NOMO-1 treated with dmso at 0.1 percent for 144 hours (cell line): Measurements from ENCODE around the gene RNF40.
A peak's percentile ranks its signal among the peaks of the same experiment; 100 is the strongest.

Source experiments
- DNase-seq: peaks from one replicate; lab custom pipeline; 2025; ENCODE audit not compliant: unreplicated experiment; lab: John Stamatoyannopoulos, UW

Gene RNF40

DNA sequence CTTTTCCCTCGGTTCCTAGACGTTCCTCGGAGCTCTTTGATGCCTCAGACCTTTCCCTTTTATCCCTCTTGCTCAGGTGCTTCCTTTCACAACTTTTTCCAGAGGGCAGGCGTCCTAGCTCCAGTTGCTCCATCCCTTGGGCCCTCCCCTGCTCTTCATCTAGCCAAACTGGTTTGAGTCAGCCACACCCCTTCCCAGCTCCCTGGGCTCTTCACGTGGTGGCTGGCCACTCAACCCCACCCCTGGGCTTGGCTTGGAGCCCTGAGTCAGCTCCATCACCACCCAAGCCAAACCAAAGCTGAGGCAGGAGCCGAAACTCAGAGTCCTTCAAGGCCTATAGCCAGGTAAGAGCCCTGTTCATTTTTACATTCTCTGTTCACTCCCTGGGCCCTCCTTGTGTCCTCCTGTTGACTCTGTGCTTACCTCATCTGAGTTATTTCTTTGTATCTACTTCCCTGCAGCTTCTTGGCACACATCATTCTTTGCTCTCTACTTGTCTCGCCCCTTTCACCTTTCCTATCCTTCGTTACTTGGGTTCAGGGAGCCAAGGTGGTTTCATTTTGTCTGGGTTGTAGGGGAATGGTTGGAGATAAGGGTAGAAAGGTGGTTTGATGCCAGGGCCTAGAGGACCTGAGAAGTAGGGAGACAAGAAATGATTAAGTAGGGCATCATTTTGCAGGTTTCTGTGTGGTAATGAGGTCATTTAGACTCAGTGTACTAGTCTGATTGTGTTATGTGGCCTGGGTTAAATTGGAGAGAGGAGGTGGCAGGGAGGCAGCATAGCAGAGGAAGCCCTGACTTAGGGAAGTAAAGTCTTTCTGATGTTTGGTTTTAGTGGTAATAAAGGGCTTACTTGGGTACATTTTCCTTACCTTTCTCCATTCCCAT, 21.5 kb upstream of the RNF40 start:
- no peak for DNase-seq

DNA sequence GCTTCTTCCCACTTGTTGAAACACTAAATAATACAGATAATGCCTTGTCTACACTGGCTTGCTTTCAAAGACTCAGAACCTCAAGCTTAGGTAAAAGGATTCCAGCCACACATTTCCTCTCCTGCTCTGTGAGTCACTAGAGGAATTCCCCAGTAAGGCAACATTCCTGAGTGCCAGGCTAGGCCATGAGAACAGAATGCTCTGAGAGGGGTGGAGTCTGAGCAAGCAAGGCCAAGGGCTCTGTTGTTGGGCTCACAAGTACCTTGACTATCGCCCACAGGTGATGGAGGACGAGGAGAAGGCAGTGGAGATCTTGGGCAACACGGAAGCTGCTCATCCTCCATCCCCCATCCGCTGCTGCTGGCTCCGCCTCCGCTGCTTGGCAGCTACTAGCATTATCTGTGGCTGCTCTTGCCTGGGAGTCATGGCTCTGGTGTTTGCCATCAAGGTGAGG, 20.6 kb upstream of the RNF40 start:
- DNase-seq, result no peak

DNA sequence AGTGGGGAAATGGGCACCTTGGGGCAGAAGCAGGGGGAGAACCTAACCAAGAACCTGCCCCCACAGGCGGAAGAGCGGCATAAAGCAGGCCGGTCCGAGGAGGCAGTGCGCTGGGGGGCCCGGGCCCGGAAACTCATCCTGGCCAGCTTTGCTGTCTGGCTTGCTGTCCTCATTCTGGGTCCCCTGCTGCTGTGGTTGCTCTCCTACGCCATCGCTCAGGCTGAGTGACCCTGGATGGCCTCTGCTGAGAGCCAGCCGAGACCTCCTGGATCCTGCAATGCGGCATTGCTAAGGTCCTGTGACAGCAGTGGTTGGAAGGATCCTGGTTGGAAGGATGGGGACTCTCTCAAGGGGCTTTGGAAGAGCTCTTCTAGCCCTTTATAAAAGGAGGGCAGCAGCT, 18.4 kb upstream of the RNF40 start:
- no peak for DNase-seq

DNA sequence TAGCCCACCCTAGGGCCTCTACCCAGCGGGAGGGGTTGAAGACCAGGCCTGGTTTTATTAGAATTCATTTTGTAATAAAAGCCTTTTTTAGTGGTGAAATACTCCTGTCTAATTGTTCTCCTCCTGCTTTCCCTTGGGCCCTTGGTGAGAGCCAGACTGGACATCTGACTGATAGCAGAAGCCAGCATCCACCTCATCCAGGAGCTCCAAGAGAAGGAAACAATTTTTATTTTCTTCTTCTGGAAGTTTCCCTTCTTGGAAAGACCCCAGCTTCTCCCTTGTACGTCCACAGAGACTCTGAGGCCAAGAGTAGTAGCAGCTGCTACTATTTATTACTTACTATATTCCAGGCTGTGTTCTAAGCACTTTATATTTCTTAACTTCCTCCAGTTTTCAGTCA, 17.9 kb upstream of the RNF40 start:
- no peak for DNase-seq

DNA sequence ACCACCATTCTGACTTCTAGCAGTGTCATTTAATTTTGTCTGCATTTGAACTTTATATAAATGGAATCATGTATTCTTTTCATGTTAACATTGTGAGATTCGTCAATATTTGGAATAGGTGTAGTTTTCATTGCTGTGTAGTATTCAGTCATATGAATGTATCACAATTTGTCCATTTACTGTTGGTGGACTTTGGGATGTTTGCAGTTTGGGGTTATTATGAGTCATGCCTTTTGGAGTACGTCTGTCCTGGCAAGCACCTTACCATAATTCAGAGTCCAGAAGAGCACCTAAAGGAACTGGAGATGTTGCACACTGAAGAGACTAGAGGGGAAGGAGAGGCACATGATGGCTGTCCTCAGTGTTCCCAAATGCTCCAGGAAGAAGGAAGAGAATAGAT, 17.0 kb upstream of the RNF40 start:
- DNase-seq, result no peak

DNA sequence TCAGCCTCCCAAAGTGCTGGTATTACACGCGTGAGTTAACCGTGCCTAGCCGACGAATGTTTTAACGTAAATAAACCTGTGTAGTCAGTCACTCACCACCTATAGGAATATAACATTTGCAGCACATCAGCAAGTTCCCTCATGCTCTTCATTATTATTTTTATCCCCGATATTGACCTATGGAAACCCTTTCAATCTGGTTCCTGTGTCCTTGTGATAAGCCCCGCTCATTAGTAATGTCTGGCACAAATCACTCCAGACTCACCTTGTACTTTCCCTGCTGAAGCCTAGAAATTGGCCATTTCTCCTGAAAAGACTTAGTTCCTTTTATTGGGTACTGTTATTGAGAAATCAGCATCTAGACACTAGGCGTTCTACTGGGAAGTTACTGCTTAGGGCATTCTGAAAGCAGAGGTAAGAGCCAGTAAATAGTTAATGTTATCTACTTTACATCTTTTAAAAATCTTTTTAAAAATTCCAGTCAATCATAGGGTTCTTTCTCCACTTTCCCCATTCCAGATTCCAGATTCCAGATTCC, 15.4 kb upstream of the RNF40 start:
- DNase-seq, result no peak

DNA sequence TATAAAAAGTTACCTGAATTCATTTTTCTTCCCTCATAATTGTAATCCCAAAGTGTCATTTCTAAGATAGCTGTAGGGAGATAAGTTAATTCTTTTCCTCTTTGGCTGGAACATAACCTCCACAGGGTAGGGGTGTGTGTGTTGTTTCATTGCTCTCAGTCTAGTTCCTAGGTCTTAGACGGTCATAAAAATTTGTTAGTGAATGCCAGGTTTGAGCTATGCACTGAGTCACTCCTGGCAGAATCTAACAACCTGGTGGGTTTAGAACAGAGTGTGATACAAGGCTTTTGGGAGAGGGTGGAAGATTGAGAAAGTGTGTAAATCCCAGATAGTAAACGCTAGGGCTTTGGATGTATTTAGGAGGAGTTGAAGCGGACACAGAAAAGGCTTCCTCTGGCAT, 14.8 kb upstream of the RNF40 start:
- no peak for DNase-seq

DNA sequence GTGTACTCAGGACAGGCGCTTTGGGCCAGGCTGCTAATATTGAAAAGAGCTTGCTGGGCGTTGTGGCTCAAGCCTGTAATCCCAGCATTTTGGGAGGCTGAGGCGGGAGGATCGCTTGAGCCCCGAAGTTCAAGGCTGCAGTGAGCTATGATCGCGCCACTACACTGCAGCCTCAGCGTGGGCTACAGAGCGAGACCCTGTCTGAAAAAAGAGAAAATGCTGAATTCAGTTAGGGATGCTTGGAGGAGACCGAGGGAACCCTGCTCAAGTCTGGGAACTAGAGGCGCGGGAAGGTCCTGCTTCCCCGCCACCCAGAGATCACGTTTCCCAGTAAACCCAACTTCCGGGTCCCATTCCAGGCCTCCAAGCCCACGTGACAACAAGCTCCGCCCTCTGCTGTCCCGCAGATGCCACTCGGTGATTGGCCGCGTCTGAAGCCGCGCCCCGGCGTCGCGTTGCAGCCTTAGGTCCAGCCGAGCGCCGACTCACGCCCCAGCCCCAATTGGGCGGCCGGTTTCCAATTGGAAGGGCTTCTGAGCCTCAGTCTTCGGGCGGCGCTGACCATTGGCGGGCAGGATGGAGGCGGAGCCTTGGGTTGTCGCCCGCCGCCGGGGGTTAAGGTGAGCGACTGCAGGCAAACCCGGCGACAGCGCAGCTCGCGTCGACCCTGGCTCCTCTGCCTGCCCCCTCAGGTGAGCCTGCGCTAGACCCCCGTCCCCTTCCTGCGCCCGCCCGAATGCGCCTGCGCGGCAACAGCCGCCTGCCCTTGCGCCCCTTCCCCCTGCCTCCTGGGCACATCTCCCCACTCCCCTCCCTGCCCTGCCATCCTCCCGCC, 14.1 kb upstream of the RNF40 start, which contains the start of gene PHKG2:
PHKG2 (plus strand) TSS at position 627 of the 835 bp plus-strand sequence. CDS start 396 bp downstream, outside the sequence.
- peak; percentile 99 for DNase-seq

DNA sequence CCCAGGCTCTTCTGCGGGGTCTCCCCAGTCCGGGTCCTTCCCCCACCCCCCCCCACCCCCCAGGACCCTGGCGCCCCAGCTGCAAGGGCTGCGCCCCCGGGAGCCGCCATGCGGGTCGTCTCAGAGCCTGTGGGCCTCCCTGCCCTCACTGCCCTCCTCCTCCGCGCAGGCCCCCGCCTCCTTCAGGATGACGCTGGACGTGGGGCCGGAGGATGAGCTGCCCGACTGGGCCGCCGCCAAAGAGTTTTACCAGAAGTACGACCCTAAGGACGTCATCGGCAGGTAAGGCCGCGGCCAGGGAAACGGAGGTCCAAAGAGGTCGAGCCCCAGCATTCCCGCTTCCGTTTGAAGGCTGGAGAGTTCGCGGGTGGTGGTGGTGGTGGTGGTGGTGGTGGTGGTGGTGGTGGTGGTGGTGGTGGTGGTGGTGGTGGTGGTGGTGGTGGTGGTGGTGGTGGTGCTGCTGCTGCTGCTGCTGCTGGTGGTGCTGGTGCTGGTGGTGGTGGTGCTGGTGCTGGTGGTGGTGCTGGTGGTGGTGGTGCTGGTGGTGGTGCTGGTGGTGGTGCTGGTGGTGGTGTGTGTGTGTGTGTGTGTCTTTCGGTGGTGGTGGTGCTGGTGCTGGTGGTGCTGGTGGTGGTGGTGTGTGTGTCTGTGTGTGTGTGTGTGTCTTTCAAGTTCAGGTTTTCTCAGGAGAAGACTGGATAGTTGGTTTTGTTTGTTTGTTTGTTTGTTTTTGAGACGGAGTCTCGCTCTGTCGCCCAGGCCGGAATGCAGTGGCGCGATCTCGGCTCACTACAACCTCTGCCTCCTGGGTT, 13.3 kb upstream of the RNF40 start:
- DNase-seq, result no peak

DNA sequence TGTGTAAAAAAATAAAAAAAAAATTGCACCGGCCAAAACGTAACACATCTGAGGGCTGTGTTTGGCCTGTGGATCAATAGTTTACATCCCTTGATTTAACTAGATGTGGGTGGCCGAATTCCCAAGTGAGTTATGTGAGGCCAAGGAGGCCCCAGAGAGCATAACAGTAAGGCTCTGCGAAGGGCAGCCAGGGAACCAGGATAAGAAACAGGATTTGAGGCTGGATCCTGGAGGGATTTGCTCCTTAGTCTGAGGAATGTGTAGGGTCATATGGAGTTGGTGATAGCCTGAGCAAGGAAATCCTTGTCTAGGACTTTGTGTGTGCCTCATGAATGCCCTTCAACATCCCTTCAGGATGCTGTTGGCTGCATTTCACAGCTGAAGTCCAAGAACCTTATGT, 11.9 kb upstream of the RNF40 start:
- no peak for DNase-seq

DNA sequence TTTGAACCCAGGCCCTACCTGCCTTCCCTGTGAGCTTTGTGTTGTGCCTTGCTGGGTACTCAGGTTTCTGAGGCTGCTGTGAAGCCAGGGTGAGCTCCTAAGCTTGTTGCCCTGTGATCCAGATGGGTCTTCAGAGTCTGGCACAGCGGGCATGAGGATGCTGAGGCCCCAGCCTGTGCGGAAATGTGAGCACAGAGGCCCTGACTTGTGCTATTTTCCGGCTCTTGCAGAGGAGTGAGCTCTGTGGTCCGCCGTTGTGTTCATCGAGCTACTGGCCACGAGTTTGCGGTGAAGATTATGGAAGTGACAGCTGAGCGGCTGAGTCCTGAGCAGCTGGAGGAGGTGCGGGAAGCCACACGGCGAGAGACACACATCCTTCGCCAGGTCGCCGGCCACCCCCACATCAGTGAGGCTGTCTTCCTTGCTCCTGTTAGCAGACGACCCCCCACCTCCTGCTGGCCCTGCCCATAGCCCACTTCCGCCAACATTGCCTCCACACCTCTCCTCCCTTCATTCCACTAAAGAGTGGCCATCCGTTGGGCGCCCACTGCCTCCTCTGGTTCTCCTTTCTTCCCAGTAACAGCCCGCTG, 11.2 kb upstream of the RNF40 start:
- DNase-seq, result no peak

DNA sequence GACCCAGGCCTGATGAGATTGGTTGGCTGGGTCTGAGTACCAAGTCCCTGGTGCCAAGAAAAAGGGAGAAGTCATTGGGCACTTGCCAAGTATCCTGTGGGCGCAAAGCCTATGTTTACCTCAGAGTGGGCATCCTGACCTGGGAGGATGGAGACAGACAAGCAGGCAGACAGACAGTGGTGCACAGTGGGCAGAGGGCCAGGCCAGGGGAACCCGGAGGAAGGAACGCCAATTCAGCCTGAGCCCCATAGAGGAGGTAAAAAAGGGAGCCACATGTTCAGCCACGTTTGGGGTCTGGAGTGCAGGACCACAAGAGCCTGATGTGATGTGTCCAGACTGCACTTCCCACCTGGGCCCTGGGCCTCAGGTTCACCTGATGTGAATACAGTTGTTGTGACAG, 8.5 kb upstream of the RNF40 start:
- DNase-seq, result no peak

DNA sequence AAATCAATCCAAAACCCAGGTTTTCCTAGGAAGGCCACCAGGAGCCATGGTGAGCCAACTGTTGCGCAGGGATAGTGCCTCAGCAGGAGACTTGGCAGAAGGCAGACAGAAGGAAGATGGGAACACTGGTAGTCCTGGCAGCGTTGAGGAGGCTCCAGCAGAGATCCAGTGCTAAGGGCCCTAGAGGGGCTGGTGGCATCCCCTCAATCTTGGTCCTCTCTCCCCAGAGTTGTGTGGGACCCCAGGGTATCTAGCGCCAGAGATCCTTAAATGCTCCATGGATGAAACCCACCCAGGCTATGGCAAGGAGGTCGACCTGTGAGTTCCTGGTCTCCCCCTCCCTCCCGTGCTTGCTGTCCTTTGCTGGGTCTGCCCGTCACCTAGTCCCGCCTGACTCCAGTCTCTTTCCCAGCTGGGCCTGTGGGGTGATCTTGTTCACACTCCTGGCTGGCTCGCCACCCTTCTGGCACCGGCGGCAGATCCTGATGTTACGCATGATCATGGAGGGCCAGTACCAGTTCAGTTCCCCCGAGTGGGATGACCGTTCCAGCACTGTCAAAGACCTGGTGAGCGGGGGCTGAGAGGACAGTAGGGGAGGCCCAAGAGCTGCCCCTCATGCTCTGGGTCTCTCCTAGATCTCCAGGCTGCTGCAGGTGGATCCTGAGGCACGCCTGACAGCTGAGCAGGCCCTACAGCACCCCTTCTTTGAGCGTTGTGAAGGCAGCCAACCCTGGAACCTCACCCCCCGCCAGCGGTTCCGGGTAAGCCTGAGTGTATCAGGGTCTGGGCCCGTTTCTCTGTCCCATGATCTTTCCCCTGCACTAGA, 6.0 kb upstream of the RNF40 start:
- no peak for DNase-seq

DNA sequence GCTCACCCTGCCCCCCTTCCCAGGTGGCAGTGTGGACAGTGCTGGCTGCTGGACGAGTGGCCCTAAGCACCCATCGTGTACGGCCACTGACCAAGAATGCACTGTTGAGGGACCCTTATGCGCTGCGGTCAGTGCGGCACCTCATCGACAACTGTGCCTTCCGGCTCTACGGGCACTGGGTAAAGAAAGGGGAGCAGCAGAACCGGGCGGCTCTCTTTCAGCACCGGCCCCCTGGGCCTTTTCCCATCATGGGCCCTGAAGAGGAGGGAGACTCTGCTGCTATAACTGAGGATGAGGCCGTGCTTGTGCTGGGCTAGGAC, 5.4 kb upstream of the RNF40 start:
- no peak for DNase-seq

DNA sequence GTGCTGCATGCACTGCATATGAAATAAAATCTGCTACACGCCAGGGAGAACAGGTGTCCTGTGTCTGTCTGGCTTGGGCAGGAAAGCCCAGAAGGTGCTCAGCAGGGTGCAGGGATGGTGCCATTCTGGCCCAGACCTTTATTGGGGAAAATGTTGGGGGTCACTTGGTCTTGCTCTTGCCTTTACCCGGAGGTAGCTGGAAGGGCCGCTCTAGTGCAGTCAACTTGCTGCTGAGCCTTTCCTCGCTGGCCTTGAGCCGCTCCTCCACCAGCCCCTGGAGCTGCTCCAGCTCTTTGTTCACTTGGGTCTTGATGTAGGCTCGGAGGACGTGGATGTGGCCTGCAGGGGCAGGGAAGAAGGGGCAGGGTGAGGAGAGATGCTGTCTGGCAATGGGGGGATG, 4.8 kb upstream of the RNF40 start:
- no peak for DNase-seq

DNA sequence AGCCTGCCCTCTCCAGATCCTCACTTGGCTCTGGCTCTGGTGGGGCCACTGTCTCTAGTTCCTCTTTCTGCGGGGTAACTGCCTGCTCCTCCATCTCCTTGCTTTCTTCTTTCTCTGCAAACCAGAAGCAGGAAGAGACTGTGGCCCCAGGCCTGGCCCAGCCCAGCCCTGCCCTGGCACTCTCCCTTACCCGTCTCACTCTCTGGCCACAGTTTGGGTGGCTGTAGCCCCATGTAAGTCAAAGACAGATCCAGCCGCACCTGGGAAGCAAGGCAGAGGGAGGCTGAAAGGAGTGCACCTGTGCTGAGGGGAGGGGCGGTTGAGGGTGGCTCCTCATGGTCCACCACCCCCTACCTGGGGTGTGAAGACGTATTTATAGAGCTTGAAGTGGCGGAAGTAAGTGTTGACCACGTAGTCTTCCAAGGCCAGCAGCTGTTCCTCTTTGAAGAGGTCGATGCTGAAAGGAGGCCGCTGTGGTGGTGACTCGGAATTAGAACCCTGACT, 3.1 kb upstream of the RNF40 start:
- DNase-seq, result peak; percentile 95

DNA sequence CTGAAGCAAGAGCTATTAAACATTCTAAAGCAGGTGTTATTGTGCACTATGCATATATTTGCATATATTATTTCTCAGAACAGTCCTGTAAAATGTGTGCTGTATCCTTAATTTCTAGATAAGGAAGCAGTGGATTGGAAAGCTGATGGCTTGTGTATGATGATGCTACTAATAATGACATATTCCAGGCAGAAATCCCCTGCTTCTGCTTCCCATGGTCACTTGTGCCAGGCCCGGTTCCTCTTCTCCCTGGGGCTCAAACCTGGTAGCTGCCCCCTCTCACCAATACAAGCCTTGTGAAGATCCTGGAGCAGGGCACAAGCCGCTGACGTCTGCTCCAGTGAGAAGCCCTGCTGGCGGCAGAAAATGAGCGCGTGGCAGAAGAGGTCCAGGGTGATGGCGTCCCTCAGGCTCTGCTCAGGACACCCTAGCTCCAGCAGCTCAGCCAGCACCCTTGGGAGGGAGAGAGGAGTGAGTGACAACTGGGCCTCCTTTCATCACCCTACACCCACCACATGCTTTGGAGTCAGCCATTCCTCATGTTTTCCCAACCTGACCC, 2.0 kb upstream of the RNF40 start:
- DNase-seq, result no peak

DNA sequence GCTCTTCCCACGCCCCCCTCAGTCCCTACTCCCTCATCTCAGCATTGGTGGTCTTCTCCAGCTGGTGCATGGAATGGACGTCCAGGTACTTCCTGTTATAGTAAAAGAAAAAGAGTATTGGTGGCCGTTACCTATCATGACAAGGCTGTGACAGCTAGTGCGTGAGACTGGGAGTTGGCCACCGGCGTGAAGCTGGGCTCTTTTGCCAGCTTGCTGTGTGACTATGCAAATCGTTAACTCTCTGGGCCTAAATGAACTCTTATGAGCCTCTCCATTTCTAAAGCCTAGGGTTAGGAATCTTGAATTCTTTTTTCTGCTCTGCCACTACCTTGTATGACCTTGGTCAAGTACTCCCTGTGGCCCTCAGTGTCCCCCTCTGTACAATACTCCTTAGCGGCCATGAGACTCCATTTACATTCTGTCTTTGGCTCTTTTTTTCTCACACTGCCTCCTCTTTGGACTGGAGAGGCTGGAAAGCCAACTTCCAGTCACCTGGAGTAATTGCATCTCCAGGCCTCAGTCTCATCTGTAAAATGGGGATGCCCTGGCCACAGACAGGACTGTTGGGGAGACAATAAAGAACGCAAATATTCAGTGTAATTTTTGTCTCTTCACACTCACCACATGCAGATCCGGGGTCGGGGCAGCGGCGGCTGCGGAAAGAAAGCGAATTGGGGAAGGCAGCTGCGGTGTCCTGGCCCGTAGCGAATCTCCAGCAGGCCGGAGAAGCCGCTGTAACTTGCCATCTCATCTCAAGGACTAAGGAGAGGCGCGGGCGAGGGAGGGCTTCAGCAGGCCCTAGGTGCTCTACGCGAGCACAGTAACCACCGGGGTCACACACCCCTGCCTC, 1.3 kb upstream of the RNF40 start:
- no peak for DNase-seq
